ENCODE data around the gene UBL7.
"Not testable (repeated sequence)": the region's sequence is repeated elsewhere in the genome, so short reads cannot be mapped to it uniquely, and the experiment has no call there.

UBL7 gene

DNA sequence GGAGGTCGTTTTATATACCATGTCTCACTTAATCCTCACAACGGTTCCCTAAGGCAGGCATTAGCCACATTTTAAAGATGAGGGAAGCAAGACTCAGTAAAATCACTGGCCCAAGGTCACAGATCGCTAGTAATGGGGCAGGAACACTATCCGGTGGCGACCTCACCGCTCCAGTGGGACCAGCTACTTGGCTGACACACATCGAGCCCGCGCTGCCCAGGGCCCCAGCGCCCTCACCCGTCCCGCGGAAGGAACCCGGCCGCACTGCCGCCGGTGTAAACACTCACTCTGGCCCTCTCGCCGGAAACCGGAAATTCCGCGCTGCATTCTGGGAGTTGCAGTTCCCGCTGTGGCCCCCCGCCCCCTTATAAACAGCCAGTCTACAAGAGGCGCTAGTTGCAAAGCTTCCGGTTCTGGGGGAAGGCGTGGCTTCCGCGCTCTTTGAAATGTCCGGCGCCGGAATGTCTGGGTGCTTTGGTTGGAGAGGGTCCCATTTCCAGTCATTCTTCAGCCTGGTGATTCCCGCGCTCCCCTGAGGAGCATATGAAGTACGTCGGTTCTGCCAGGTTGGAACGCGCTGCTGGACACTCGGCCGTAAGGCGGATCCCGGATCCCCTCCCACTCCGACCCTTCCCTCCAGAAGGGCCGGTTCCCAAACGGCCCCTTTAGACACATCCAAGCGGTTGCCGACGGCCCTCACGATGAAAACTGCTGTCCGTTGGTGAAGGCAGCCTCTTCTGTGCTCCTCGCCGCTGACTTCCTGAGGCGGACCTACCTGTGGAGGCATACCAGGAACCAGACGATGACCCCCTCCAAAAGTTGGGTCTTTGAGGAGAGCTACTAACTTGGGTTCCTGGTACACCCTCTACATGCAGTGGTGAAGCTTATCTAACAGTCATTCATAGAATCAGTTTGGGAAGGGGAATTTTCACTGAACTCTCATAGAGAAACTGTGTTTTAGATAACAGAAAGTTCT lies at the start of gene UBL7:
TSS of gene UBL7 (minus strand) at position 290 of the 976 bp plus-strand sequence. CDS start 2,293 bp downstream, outside the sequence.
- DNase-seq: peak; percentile 87

GRCh38 chr15:74506515-74506840 lies 45.5 kb upstream of the UBL7 start:
- DNase-seq: no peak

GRCh38 chr15:74505837-74506514 lies 45.0 kb upstream of the UBL7 start:
- no peak for DNase-seq

DNA sequence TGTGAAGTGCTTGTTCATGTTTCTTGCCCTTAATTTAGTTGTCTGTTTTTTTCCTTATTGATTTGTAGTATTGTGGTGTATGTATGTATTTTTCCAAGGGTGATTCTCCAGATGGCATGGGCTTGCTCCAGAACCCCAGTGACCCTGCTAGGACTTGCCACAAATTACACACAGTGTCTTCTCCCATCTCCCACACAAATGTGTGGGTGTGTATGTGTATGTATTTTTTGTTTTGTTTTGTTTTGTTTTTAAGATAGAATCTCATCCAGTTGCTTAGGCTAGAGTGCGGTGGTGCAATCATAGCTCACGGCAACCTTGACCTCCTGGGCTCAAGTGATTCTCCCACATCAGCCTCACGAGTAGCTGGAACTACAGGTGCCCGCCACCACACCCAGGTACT lies 43.9 kb upstream of the UBL7 start:
- no peak for DNase-seq

DNA sequence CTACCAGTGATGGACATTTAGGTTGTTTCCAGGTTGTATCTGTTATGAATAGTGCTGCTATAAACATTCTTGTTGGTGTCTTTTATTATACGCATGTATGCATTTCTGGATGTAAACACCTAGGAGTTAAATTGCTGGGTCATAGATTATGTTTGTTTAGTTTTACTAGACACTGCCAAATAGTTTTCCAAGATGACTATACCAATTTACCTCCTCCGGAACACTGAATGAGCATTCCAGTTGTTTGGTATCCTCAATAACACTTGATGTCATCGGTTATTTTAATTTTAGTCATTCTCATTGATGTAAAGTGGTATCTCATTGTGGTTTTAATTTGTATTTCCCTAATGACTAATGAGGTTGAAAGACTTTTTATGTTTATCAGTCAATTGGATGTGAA lies 43.5 kb upstream of the UBL7 start:
- DNase-seq: no peak

- DNase-seq: no peak
These were observed 41.3 kb upstream of the UBL7 start for GRCh38 chr15:74502301-74502700.

- DNase-seq: no peak
These were observed 39.4 kb upstream of the UBL7 start for GRCh38 chr15:74500401-74500800.

DNA sequence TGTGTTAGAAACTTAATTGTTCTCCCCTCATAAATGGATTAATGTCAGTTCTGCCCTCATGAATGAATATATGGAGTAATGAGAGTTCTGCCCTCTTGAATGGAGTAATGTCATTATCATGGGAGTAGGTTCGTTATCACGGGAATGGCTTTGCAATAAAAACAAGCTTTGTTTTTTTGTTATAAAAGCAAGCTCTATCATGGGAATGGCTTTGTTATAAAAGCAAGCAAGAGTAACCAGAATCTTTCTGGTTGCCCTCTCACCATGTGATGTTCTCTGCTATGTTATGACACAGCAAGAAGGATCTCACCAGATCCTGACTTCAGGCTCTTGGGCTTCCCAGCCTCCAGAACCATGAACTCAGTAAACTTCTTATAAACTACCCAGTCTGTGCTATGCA lies 38.4 kb upstream of the UBL7 start:
- no peak for DNase-seq

GRCh38 chr15:74497584-74497983 lies 36.6 kb upstream of the UBL7 start:
- peak; percentile 75 for DNase-seq

DNA sequence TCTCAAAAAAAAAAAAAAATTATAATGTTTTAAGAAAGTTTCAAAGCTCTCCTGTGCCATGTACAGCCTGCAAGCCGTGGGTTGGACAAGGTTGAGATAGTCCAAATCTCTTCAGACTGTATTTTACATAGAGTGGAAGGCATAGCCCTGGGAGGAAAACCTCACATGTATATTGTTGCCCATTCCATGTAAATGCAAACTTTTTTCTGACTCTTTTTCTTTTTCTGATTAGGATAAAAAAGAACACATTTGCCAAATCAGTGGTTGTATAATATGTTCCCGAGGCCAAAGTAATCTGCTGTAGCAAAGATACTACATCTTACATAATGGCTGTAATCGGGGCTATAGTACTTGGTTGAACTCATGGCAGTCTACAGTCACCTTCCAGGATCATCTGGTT lies 35.7 kb upstream of the UBL7 start:
- DNase-seq: no peak

GRCh38 chr15:74490339-74490689 lies 29.4 kb upstream of the UBL7 start:
- DNase-seq: no peak

DNA sequence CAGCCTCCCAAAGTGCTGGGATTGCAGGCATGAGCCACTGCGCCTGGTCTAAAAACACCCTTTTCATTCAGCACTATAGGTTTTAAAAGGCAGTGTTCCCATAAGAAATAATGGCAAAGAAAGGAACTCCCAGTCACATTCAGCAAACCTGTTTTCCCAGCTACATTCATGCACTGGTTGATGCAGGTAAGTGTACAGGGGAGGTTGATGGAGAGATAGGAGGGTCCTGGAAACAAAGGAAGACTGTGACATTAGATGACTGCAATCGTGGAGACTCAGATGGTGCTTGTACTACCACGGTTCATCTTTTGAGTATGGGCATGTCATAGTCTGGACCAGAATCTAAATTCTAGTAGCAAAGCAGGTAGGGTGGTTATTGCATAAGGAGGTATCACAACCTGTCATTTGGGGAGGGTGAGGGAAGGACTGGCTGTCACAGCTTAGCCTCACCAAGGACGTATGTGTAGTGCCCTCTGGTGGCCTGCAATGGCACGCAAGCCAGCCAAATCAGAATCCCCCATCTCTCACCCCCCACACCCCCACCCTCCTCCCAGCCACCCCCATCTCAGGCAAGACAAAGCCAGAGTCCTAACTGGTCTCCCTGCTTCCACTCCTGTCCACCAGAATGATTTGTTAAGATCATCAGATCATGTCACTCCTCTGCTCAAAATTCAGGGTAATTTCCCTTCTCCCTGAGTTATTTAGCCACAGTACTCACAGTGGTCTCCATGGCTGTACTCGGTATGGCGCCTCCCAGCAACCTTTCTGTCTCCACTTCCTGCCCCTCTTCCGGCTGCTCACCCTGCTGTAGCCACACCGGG lies 28.8 kb upstream of the UBL7 start:
- no peak for DNase-seq

DNA sequence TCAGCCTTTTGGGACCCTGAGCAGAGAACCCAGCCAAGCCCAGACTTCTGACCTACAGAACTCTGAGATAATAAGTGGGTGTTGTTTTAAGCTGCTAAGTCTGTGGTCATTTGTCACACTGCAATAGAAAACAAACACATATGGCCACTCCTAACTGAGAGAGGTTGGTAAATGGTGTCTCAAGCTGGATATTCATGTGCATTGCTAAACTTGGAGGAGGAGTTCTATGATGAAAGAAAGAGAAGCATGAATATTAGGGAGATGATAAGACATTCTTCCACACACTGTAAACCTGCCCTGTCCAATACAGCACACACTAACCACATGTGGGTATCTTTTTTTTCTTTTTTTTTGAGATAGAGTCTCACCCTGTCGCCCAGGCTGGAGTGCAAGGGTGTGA lies 27.8 kb upstream of the UBL7 start:
- DNase-seq: no peak

DNA sequence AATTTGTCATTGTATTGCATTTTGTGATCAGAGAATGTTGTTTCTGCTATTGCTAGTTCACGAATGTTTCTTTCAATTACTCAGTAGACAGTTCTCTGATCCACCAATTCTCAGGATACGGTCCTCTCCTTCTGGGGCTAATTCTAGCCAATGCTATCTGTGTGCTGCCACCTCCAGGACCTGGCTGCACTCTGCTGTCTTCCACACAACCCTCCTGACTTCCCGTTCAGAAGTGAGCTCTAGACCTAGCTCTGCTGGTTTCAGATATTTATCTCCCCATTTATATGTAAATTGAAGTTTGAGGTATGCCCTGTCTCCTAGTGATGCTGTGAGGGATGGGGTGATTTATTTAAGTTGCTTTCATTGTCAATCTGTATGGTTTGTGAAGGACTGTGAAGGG lies 21.7 kb upstream of the UBL7 start:
- no peak for DNase-seq

- DNase-seq: not testable (repeated sequence)
These were observed 19.4 kb upstream of the UBL7 start for GRCh38 chr15:74480364-74480763.

- DNase-seq: not testable (repeated sequence)
These were observed 10.7 kb upstream of the UBL7 start for GRCh38 chr15:74471621-74472020.

GRCh38 chr15:74470631-74471395 lies 9.9 kb upstream of the UBL7 start:
- no peak for DNase-seq

DNA sequence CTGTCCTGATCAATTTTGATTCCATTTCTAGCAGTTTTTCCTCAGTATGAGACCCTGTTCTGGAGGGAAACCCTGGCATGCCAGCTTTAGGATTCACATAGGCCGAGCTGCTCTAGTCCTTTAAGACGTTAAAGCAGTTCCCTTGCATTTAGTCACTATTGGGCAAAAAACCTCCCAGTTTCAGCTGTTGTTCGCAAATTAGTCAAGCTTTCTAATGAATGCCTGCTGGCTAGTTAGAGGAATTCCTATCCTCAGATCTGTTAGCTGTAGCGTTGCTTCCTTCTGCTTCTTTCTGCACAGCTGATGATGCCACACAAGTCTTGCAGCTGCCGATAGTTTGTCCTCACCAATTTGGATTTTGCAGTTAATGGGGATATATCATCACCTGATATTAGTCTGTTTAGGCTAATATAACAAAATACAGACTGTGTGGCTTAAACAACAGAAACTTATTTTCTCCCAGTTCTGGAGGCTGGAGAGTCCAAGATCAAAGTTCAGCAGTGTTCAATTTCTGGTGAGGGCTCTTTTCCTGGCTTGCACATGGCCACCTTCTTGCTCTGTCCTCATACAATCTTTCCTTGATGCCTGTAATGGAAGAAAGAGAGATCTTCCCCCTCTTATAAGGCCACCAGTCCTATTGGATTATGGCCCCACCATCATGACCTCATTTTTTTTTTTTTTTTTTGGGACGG lies 7.5 kb upstream of the UBL7 start:
- no peak for DNase-seq

GRCh38 chr15:74466570-74466969 lies 5.6 kb upstream of the UBL7 start:
- DNase-seq: no peak

GRCh38 chr15:74464897-74465296 lies 3.9 kb upstream of the UBL7 start:
- no peak for DNase-seq

GRCh38 chr15:74464216-74464615 lies 3.3 kb upstream of the UBL7 start:
- DNase-seq: no peak

GRCh38 chr15:74463634-74464033 lies 2.7 kb upstream of the UBL7 start:
- DNase-seq: no peak
